OCI-LY1 (cell line): ENCODE data around the gene EFNA4.

Experiments used
- H2AFZ ChIP-seq: fragments of 200-600 bp; sonication (generic), shearing (Covaris generic); 2 replicates; pipeline ENCODE4 v1.6.0; 2014; ENCODE audit warnings: antibody characterized with exemption, mild to moderate bottlenecking, low read length
- H3F3A ChIP-seq: fragments of 200-600 bp; sonication (generic), shearing (Covaris generic); 2 replicates; pipeline ENCODE4 v1.6.0; 2014; ENCODE audit warnings: mild to moderate bottlenecking, antibody characterized with exemption, low read length, moderate library complexity; ENCODE audit not compliant: insufficient read depth
- H3K27ac ChIP-seq: fragments of 200-600 bp; sonication (generic); 2 replicates; pipeline ENCODE4 v1.5.1; 2014; ENCODE audit warnings: low read length, mixed run types, mild to moderate bottlenecking, low read depth; ENCODE audit not compliant: poor library complexity, severe bottlenecking
- H3K27me3 ChIP-seq: fragments of 200-600 bp; sonication (generic); 2 replicates; pipeline ENCODE4 v1.6.0; 2014; ENCODE audit warnings: antibody characterized with exemption, mild to moderate bottlenecking, low read length, moderate library complexity; ENCODE audit not compliant: insufficient read depth
- H3K36me3 ChIP-seq: fragments of 200-600 bp; sonication (generic); 2 replicates; pipeline ENCODE4 v1.6.1; 2014; ENCODE audit warnings: mild to moderate bottlenecking, antibody characterized with exemption, low read length, moderate library complexity, mixed read lengths; ENCODE audit not compliant: insufficient read depth
- H3K4me1 ChIP-seq: fragments of 200-600 bp; sonication (generic); 2 replicates; pipeline ENCODE4 v1.5.1; 2014; ENCODE audit warnings: mild to moderate bottlenecking, low read length, moderate library complexity; ENCODE audit not compliant: insufficient read depth, severe bottlenecking
- H3K4me2 ChIP-seq: fragments of 200-600 bp; sonication (generic), shearing (Covaris generic); 2 replicates; pipeline ENCODE4 v1.6.1; 2014; ENCODE audit warnings: low read length
- H3K4me3 ChIP-seq: fragments of 200-600 bp; sonication (generic); 2 replicates; pipeline ENCODE4 v1.5.1; 2014; ENCODE audit warnings: low read length, low read depth, mild to moderate bottlenecking, mixed read lengths; ENCODE audit not compliant: poor library complexity, severe bottlenecking
- H3K79me2 ChIP-seq: fragments of 200-600 bp; shearing (Covaris generic); 2 replicates; pipeline ENCODE4 v1.6.1; 2016; ENCODE audit warnings: mixed run types, low read length, mixed read lengths; ENCODE audit not compliant: insufficient read depth
- H3K9ac ChIP-seq: fragments of 200-600 bp; sonication (generic), shearing (Covaris generic); 2 replicates; pipeline ENCODE4 v1.6.1; 2014; ENCODE audit warnings: mild to moderate bottlenecking, low read length, mixed read lengths
- H3K9me2 ChIP-seq: fragments of 200-600 bp; sonication (generic), shearing (Covaris generic); 2 replicates; pipeline ENCODE4 v1.6.1; 2014; ENCODE audit warnings: low read depth, mild to moderate bottlenecking, low read length, mixed read lengths
- H3K9me3 ChIP-seq: fragments of 200-600 bp; shearing (Covaris generic); 2 replicates; pipeline ENCODE4 v1.6.1; 2014; ENCODE audit warnings: low read length, mixed read lengths
- H4K20me1 ChIP-seq: fragments of 200-600 bp; sonication (generic), shearing (Covaris generic); 2 replicates; pipeline ENCODE4 v1.6.0; 2016; ENCODE audit warnings: mild to moderate bottlenecking, low read length; ENCODE audit not compliant: insufficient read depth
- CTCF ChIP-seq: fragments of 200-600 bp; sonication (generic), shearing (Covaris generic); IDR thresholded peaks from 2 replicates; pipeline ENCODE4 v1.5.1; 2017; ENCODE audit warnings: mild to moderate bottlenecking, antibody characterized with exemption, low read length, moderate library complexity, mixed read lengths
- EZH2 ChIP-seq: fragments of 200-600 bp; sonication (generic), shearing (Covaris generic); IDR thresholded peaks from 2 replicates; pipeline ENCODE4 v1.8.0; 2017; ENCODE audit warnings: borderline replicate concordance, mixed run types, mild to moderate bottlenecking, antibody characterized with exemption, low read length, moderate library complexity, mixed read lengths

Gene EFNA4

GRCh38 chr1:155037043-155037442, 26.5 kb upstream of the EFNA4 start:
- no peaks in the 10 kb centered on the region for H4K20me1 ChIP-seq
- no peaks in the 10 kb centered on the region for H3K36me3 ChIP-seq
- H3F3A ChIP-seq: no peaks in the 10 kb centered on the region
- H3K9ac ChIP-seq: no peak overlapping the region
- no peak overlapping the region for H3K27ac ChIP-seq
- peaks cover 11% of the 10 kb centered on the region for H3K27me3 ChIP-seq
- H3K4me1 ChIP-seq: no peaks in the 10 kb centered on the region
- TF ChIP-seq EZH2 (no peak), CTCF (no peak)
- H3K4me3 ChIP-seq: no peak overlapping the region
- H3K79me2 ChIP-seq: no peaks in the 10 kb centered on the region
- H2AFZ ChIP-seq: no peak overlapping the region
- no peak overlapping the region for H3K4me2 ChIP-seq
- H3K9me2 ChIP-seq: no peaks in the 10 kb centered on the region
- no peaks in the 10 kb centered on the region for H3K9me3 ChIP-seq

GRCh38 chr1:155037851-155038441, 25.6 kb upstream of the EFNA4 start:
- no peaks in the 10 kb centered on the region for H3K4me1 ChIP-seq
- no peaks in the 10 kb centered on the region for H3F3A ChIP-seq
- no peaks in the 10 kb centered on the region for H4K20me1 ChIP-seq
- H3K27me3 ChIP-seq: peaks cover 11% of the 10 kb centered on the region
- no peak overlapping the region for H3K9ac ChIP-seq
- no peak overlapping the region for H2AFZ ChIP-seq
- no peak overlapping the region for H3K27ac ChIP-seq
- H3K36me3 ChIP-seq: no peaks in the 10 kb centered on the region
- TF ChIP-seq EZH2 (no peak), CTCF (no peak)
- H3K4me3 ChIP-seq: no peak overlapping the region
- H3K4me2 ChIP-seq: no peak overlapping the region
- H3K79me2 ChIP-seq: no peaks in the 10 kb centered on the region
- H3K9me2 ChIP-seq: no peaks in the 10 kb centered on the region
- H3K9me3 ChIP-seq: no peaks in the 10 kb centered on the region

GRCh38 chr1:155038602-155039307, 24.8 kb upstream of the EFNA4 start:
- Histone ChIP-seq H3K4me3 (no peak overlapping the region), H3K9ac (no peak overlapping the region), H3K4me1 (no peaks in the 10 kb centered on the region), H3K9me2 (no peaks in the 10 kb centered on the region), H3K27ac (no peak overlapping the region), H3K79me2 (no peaks in the 10 kb centered on the region), H3K9me3 (no peaks in the 10 kb centered on the region), H2AFZ (no peak overlapping the region), H3K27me3 (peaks cover 11% of the 10 kb centered on the region), H3K4me2 (no peak overlapping the region), H3K36me3 (no peaks in the 10 kb centered on the region), H4K20me1 (no peaks in the 10 kb centered on the region), H3F3A (no peaks in the 10 kb centered on the region)
- TF ChIP-seq EZH2: no peak
- TF ChIP-seq CTCF: no peak
